DMS 273 (cell line): Measurements from ENCODE around the gene ARF6.
"Not testable (repeated sequence)": the region's sequence is repeated elsewhere in the genome, so short reads cannot be mapped to it uniquely, and the experiment has no call there.

ENCODE experiments used
- DNase-seq: peaks from one replicate; lab custom pipeline; 2025; ENCODE audit not compliant: unreplicated experiment; lab: John Stamatoyannopoulos, UW

The ARF6 gene

DNA sequence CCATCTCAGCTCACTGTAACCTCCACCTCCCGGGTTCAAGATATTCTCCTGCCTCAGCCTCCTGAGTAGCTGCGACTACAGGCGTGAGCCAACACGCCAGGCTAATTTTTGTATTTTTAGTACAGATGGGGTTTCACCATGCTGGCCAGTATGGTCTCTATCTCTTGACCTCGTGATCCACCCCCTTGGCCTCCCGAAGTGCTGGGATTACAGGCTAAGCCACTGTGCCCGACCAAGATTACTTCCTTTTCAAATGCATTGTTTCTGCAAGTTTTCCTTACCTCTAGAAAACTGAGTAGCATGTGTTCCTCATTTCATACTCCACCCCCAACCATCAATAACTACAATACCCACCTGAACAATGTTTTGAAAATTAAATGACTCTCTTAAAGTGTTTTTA, 13.1 kb downstream of the ARF6 start:
- no peak for DNase-seq

DNA sequence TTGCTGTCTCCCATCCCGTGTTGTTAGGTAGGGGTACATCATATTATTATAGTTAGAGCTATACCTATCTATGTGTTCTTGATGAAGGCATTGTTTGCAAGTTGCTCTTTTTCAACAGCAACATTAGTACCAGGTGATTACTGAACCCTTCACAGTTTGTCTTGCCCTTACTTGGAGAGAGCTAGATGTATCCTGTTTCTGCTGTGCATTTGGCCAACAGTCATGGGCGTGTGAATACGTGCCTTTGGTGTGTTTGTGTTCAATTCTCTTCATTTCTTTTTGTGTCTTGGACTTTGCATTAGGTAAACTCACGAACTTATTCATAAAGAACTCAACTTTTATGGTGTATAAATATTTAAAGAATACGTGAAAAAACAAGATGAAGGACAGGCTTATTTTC, 14.3 kb downstream of the ARF6 start:
- no peak for DNase-seq

DNA sequence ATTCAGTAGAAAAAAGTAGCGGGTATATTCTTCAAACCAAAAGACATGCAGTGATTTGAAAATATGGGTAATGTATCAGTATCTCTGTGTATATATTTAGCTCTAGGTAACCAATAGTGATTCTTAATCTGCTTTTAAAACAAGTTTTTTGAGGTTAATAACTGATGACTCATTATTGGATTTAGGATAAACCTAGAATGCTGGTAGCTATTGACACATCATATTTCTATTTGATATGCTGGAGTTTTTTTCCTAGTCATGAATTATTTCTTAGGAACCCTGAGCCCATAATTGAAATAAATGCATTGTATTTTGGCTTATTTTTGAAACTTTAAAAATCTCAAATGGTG, 15.5 kb downstream of the ARF6 start:
- no peak for DNase-seq

DNA sequence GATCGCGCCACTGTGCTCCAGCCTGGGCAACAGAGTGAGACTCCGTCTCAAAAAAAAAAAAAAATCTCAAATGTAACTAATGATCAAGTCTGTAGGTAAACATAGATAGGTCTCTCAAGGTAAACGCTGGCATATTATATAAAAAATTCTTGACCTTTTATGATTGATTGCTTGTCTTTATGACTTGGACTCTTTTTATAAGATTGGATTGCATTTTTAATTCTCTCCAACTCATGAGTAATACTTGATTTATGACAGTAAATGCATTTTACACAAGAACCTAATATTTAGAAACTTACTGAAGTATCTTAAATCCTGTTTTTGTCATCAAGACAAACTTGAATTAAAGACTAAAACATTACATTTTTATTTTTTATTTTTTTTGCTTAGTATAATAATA, 16.1 kb downstream of the ARF6 start:
- DNase-seq, result no peak

DNA sequence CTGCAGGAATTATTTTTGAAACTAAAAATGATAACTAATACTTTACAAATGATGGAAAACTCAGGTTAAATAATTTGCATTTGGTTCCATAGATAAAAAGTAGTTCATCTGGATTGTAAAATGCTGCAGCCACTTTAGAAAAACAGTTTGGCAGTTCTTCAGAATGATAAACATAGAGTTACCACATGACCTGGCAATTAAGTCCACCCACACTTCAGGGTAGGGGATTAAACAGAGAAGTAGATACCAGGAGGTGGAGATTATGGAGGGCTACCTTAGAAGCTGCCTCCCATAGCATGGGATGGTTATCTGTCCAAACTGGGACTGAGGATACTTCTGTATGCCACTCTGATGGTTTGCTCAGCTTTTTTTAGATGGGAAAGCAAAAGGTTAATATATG, 22.2 kb downstream of the ARF6 start:
- peak; percentile 45 for DNase-seq

DNA sequence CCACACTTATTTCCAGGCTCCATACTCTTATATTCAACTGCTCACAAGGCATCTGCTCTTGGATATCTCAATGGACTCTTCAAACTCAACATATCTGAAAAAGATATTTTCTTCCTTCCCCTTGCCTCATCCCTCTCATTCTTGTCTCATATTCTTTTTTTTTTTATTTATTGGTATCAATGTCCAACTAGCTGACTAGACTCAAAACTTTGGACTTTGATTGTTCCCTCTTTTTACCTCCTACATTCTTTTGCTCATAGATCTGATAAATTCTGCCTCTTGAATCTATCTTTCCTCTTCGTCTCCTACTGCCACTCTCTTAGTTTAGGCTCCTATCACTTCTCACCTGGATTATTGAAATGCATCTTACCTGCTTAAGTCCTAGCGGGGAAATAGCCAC, 25.8 kb downstream of the ARF6 start:
- DNase-seq, result no peak

DNA sequence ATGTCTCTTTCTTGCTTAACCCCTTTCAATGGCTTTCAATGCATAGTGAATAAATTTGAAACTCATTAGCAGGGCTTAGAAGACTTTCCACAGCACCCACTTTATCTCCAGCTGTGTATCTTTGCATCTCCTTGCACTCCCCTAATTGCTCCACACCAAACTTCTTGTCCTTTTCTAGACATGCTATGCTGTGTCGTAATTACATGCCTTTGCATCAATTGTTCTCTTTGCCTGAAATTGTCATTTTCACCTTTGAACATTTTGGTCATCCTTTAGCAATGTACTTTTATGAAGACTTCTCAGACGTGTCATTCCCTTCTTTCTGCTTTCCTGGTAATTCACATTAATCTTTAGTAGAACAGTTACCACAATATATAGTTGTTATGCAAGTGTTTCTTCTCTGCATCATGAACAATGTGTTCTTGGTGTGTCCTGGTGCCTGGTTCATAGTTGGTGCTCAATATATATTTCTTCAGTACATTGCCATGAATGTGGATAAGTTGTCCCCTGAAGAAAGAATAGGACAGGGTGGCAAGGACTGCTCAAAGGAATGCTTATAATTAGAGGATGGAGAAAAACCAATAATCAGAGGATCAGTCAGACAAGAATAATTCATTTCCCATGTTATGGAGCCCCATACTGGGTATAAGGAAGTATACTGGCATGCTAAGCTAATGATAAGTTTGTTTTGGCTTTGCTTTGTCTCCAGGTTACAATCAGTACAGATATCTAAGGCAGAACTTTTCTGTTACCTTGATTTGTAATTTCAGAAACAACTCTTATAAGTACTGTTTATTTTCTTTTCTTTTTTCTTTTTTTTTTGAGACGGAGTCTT, 27.2 kb downstream of the ARF6 start:
- no peak for DNase-seq

DNA sequence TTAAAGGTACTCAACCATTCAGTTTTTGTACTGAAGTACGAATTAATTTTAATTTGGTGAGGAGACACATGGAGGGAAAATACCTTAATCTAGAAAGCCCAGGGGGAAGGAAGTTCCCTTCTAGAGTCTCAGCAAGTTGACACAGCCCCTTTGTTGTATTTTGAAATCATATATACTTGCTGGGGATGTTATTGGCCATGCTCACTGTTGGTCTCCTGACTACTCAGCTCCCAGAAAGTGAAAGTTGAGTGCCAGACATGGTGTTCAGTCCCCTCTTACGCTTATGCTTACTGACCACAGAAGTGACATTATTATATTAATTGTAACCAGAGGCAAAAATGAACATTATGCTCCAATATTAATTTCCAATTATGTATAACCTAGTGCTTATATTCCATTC, 28.1 kb downstream of the ARF6 start:
- no peak for DNase-seq

DNA sequence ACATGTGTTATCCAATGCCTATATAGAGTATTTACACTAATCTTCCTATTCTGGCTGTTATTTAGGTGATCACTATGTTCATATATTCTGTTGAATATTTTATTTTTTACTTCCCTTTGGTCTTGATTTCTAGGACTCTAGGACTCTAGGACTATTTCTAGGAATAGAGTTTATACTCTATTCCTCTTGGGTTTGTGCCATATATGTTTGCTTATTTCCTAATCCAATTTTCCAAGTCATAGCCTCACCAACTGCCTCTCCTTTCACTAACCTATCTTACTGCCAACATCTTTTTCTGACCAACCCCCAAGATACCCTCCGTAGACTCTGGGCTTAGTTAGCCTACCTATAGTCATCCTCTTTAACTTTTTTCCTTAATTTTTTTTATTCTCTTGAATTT, 28.5 kb downstream of the ARF6 start:
- no peak for DNase-seq

DNA sequence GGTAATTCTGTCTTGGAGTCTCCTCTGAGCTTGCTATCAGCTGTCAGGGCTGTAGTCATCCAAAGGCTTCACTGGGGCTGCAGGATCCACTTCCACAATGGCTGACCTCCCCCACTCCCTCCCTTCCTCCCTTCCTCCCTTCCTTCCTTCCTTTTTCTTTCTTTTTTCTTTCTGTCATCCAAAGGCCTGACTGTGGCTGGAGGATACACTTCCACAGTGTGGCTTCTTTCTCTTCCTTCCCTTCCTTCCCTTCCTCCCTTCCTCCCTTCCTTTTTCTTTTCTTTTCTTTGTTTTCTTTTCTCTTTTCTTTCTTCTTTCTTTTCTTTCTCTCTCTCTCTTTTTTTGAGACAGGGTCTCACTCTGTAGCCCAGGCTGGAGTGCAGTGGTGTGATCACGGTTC, 30.6 kb downstream of the ARF6 start:
- no peak for DNase-seq

DNA sequence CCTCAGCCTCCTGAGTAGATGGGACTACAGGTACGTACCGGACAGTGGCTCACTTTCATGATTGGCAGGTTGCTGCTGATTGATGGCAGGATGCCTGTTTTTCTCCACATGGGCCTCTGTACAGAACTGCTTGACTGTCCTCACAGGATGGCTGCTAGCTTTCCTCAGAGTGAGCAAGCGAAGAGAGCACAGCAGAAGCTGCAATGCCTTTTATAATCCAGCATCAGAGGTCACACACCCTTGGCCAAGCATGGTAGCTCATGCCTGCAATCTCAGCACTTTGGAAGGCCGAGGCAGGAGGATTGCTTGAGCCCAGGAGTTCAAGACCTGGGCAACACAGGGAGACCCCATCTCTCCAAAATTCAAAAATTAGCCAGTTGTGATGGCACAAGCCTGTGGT, 31.0 kb downstream of the ARF6 start:
- DNase-seq, result no peak

DNA sequence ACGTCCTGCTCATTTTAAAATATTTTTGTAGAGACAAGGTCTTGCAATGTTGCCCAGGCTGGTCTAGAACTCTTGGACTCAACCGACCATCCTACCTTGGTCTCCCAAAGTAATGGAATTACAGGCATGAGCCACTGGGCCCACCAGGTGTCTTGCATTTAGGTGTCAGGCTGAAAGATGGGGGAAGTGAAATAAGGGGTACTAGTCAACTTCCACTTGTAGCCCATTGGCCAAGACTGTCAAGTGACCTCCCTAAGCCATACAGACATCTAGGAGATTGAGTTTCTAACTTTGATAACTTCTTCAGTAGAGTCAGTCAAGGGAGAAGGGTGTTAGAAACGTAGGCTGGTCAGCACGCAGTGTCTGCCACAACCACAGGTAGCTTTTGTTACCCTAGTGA, 32.0 kb downstream of the ARF6 start:
- DNase-seq, result no peak

DNA sequence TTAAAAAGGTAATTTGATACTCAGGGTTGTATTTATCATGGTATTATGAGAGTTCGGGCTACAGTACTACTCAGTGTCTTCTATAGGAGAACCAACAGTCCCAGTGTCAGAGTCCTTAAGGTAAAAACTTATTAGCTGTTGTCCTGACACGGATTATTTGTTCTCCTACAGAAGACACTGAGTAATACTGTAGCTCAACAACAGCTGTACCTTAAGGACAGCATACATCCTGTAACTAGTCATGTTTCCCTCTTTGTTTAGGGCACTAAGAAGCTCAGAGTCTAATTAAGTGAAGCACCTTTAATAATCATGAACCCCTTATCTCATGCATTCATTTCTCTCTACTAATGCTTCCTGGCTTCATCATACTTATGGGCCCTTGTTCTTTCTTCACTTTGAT, 33.9 kb downstream of the ARF6 start:
- DNase-seq, result no peak

DNA sequence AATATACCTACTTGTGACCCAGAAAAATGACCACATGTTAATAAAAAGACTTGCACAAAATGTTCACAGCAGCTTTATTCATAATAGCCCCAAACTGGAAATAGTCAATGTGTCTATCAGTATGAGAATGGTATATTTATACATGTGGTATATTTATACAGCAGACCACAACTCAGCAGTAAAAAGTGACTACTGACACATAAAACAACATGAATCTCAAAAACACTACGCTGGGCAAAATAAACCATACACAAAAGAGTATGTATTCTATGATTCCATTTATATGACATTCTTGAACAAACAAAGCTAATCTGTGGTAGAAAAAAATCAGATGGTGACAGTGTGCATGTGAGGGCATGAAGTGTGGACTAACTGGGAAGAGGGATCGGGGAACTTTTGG, 35.1 kb downstream of the ARF6 start:
- no peak for DNase-seq

DNA sequence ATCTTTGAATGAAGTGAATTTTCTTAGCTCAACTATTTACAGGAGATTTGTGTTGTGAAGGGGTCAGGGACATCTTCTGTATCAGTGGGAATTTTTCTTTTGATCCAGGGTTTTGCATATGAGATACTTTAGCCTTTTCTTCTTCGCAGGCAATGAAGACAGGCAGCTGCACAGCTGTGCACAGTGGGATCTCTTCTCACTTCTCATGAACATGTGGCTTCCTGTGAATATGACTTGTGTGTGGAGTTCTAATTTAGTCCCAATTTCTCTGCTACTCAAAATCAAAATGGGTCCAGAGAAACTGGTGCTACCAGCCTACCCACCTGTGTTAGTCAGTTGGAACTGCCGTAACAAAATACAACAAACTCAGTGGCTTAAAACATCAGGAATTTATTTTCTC, 37.8 kb downstream of the ARF6 start:
- DNase-seq, result no peak

DNA sequence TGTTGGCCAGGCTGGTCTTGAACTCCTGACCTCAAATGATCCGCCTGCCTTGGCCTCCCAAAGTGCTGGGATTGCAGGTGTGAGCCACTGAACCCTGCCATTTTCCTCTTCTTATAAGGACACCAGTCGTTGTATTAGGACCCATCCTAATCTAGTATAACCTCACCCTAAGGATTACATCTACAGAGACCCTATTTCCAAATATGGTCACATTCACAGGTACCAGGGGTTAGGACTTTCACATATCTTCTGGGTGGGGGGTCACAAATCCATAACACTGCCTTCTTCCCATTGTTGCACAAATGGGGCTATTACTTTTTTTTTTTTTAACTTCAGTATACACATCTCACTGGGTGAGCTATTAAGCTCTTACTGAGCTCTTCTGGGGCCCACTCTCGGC, 38.6 kb downstream of the ARF6 start:
- no peak for DNase-seq

DNA sequence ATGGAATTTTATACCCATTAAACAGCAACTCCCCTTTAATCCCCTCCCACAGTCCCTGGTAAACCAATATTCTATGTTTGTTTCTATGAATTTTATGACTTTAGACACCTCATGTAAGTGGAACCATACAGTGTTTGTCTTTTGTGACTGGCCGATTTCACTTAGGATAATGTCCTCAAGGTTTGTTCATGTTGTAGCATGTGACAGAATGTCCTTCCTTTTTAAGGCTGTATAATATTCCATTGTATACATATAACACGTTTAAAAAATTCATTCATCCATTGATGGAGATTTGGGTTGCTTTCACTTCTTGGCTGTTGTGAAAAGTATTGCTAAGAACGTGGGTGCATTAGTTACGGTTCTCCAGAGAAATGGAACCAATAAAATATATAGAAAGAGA, 40.2 kb downstream of the ARF6 start:
- no peak for DNase-seq

DNA sequence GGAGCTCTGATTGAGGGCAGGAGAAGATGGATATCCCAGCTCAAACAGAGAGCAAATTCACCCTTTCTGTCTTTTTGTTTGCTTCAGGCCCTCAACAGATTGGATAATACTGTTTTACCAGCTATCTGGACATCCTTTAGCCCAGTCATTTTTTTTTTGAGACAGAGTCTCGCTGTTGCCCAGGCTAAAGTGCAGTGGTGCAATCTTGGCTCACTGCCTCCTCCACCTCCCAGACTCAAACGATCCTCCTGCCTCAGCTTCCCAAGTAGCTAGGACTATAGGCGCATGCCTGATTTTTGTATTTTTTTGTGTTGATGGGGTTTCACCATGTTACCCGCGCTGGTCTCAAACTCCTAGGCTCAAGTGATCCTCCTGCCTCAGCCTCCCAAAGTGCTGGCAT, 40.8 kb downstream of the ARF6 start:
- no peak for DNase-seq

DNA sequence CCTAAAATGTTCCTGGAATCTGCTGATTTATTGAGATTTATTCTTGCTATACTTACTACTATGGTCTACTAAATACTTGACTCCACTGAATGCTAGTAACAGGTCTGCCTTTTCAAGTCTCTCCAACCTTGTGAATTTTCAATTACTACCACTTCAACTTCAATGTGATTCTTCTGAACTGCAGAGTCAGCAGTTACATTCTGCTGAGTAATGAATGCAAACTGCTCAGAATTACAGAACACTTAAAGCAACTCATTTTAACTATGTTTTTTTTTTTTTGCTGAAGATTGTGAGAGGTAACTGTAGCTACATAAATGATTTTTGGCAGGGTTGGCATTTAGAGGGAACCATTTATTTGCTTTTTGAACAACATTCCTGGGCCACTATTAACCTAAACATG, 41.8 kb downstream of the ARF6 start:
- no peak for DNase-seq

DNA sequence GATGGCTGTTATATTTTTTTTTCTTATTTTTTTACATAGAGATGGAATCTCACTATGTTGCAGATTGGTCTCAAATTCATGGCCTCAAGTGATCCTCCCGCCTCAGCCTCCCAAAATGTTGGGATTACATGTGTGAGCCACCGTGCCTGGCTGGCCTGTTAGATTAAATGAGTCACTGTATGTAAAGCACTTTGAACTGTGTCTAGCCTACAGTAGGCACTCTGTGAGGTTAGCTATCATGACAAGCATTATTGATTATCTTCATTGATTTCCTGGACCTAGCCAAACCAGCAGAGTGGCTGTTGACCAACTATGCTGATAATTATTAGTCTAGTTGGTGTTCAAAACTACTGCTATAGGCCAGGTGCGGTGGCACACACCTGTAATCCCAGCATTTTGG, 42.6 kb downstream of the ARF6 start:
- no peak for DNase-seq

DNA sequence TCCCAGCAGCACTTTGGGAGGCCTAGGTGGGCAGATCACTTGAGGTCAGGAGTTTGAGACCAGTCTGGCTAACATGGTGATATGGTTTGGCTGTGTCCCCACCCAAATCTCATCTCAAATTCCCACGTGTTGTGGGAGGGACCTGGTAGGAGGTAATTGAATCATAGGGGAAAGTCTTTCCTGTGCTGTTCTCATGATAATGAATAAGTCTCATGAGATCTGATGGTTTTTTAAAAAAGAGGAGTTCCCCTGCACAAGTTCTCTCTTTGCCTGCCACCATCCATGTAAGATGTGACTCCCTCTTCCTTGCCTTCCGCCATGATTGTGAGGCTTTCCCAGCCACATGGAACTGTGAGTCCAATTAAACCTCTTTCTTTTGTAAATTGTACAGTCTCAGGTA, 43.4 kb downstream of the ARF6 start:
- not testable (repeated sequence) for DNase-seq

DNA sequence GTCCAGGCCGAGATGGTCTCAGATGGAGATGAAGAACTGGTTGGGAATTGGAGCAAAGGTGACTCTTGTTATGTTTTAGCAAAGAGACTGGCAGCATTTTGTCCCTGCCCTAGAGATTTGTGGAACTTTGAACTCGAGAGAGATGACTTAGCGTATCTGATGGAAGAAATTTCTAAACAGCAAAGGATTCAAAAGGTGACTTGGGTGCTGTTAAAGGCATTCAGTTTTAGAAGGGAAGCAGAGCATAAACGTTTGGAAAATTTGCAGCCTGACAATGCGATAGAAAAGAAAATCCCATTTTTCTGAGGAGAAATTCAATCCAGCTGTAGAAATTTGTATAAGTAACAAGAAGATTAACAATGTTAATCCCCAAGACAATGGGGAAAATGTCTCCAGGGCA, 44.0 kb downstream of the ARF6 start:
- not testable (repeated sequence) for DNase-seq

DNA sequence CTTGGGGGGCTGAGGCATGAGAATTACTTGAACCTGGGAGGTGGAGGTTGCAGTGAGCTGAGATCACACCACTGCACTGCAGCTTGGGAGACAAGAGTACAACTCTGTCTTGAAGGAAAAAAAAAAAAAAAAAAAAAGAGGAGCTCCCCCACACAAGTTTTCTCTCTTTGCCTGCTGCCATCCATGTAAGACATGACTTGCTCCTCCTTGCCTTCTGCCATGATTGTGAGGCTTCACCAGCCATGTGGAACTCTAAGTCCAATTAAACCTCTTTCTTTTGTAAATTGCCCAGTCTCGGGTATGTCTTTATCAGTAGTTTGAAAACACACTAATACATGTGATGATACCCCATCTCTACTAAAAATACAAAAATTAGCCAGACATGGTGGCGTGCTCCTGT, 46.3 kb downstream of the ARF6 start:
- not testable (repeated sequence) for DNase-seq
